ENCODE data around the gene CD82. TPM values are rescaled to one million over a fixed set of nuclear protein-coding genes. Genes with fewer than 3 reads are reported as not detected.

Gene CD82
- total and polyA plus RNA-seq, 9 donors, result 25.8 to 108 (median 69.6) TPM

DNA sequence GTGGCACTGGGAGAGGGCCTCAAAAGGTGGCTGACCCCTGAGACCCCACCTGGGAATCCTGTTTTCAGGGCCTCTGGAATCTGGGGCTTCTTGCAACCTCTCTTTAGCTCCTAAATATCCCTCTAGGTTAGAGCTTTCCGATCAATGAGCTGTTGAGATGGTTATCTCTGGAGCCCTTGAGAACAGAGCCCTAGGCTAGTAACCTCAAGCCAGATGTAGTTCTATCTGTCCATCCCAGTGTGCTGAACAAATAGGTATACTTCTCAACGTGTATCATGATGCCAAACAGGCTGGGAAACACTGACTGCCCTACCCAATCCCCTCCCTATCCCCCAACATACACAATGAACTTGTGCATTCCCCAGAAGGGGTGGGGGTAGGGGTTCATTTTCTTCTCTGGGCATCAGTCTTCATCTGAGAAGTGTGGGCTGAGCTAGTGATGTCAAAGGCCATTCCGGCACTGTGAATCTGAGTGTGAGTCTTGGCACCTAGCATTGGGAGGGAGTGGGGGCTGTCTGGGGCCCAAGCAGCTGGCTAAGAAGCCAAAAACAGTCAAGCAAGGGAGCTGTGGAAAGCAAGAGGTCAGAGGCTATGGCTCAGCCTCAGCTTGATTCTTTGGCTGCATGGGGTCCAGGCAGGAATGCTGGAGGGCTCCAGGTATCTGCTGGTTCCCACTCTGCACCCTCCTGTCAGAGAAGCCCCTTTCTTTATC is 17.3 kb downstream of the CD82 start:
- H3K9me3 ChIP-seq (replicated peaks; ENCODE audit: control insufficient read depth, low read depth, low read length), result peaks cover 9% of the 10 kb centered on the region
- H3K4me1 ChIP-seq (ENCODE audit: control insufficient read depth, insufficient read depth, low read length), result peaks cover 28% of the 10 kb centered on the region
- no peak overlapping the region for H3K27ac ChIP-seq (ENCODE audit: low read length)
- H3K27me3 ChIP-seq (ENCODE audit: control insufficient read depth, insufficient read depth, low read length), result peaks cover 2% of the 10 kb centered on the region
- peaks cover 23% of the 10 kb centered on the region for H3K36me3 ChIP-seq (ENCODE audit: control insufficient read depth, insufficient read depth, low read length)
- no peak for DNase-seq
- H3K4me3 ChIP-seq (ENCODE audit: low read length), result no peak overlapping the region
- 78% methylated on average over 1 of the region's 3 CpGs for WGBS (ENCODE audit: insufficient coverage)

- peaks cover 23% of the 10 kb centered on the region for H3K4me1 ChIP-seq (ENCODE audit: control insufficient read depth, insufficient read depth, low read length)
- H3K27me3 ChIP-seq (ENCODE audit: control insufficient read depth, insufficient read depth, low read length), result peaks cover 2% of the 10 kb centered on the region
- DNase-seq, result no peak
- peaks cover 9% of the 10 kb centered on the region for H3K9me3 ChIP-seq (replicated peaks; ENCODE audit: control insufficient read depth, low read depth, low read length)
- H3K4me3 ChIP-seq (ENCODE audit: low read length), result no peak overlapping the region
- no CpG with 5 or more reads among the region's 2 CpGs for WGBS (ENCODE audit: insufficient coverage)
- H3K27ac ChIP-seq (ENCODE audit: low read length), result no peak overlapping the region
- H3K36me3 ChIP-seq (ENCODE audit: control insufficient read depth, insufficient read depth, low read length), result peaks cover 26% of the 10 kb centered on the region
Observed at GRCh38 chr11:44583353-44583669, 17.8 kb downstream of the CD82 start.

DNA sequence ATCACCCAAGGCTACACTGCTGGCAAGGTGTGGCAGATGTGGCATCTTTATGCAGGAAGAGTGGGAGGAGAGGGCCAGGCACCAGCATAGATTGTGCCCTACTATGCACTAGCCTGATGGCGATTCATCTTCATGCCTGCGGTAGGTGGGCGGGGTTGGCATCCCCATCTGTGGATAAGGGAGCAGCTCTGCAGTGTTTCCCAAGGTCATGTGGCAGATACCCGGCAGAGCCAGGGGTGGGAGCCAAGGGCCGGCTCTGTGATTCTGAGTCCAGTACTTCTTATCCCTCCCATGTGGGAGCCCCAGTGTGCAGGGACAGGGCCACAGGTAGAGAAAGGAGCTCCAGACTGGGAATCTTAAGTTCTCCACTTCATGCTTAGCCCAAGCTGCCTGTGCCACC is 20.0 kb downstream of the CD82 start:
- Histone ChIP-seq H3K4me3 (ENCODE audit: low read length) (no peak overlapping the region), H3K4me1 (ENCODE audit: control insufficient read depth, insufficient read depth, low read length) (peaks cover 6% of the 10 kb centered on the region), H3K27ac (ENCODE audit: low read length) (no peak overlapping the region), H3K36me3 (ENCODE audit: control insufficient read depth, insufficient read depth, low read length) (peaks cover 30% of the 10 kb centered on the region), H3K9me3 (replicated peaks; ENCODE audit: control insufficient read depth, low read depth, low read length) (peaks cover 9% of the 10 kb centered on the region), H3K27me3 (ENCODE audit: control insufficient read depth, insufficient read depth, low read length) (peaks cover 2% of the 10 kb centered on the region)
- whole genome bisulfite sequencing (ENCODE audit: insufficient coverage), result 80% methylated on average over 3 of the region's 5 CpGs
- no peak for DNase-seq

GRCh38 chr11:44589301-44589700 is 23.8 kb downstream of the CD82 start:
- Histone ChIP-seq H3K27ac (ENCODE audit: low read length) (no peak overlapping the region), H3K4me3 (ENCODE audit: low read length) (no peak overlapping the region), H3K9me3 (replicated peaks; ENCODE audit: control insufficient read depth, low read depth, low read length) (no peaks in the 10 kb centered on the region), H3K4me1 (ENCODE audit: control insufficient read depth, insufficient read depth, low read length) (peaks cover 38% of the 10 kb centered on the region), H3K27me3 (ENCODE audit: control insufficient read depth, insufficient read depth, low read length) (no peaks in the 10 kb centered on the region), H3K36me3 (ENCODE audit: control insufficient read depth, insufficient read depth, low read length) (peaks cover 15% of the 10 kb centered on the region)
- 57% methylated on average over 3 of the region's 3 CpGs for WGBS (ENCODE audit: insufficient coverage)
- DNase-seq, result no peak

- DNase-seq, result no peak
- H3K27me3 ChIP-seq (ENCODE audit: control insufficient read depth, insufficient read depth, low read length), result no peaks in the 10 kb centered on the region
- no peak overlapping the region for H3K4me3 ChIP-seq (ENCODE audit: low read length)
- H3K27ac ChIP-seq (ENCODE audit: low read length), result no peak overlapping the region
- peaks cover 9% of the 10 kb centered on the region for H3K36me3 ChIP-seq (ENCODE audit: control insufficient read depth, insufficient read depth, low read length)
- WGBS (ENCODE audit: insufficient coverage), result 88% methylated on average over 3 of the region's 6 CpGs
- peaks cover 47% of the 10 kb centered on the region for H3K4me1 ChIP-seq (ENCODE audit: control insufficient read depth, insufficient read depth, low read length)
- no peaks in the 10 kb centered on the region for H3K9me3 ChIP-seq (replicated peaks; ENCODE audit: control insufficient read depth, low read depth, low read length)
Observed at GRCh38 chr11:44590769-44591168, 25.3 kb downstream of the CD82 start.

GRCh38 chr11:44591557-44591956 is 26.1 kb downstream of the CD82 start:
- peaks cover 9% of the 10 kb centered on the region for H3K36me3 ChIP-seq (ENCODE audit: control insufficient read depth, insufficient read depth, low read length)
- no peaks in the 10 kb centered on the region for H3K27me3 ChIP-seq (ENCODE audit: control insufficient read depth, insufficient read depth, low read length)
- H3K27ac ChIP-seq (ENCODE audit: low read length), result no peak overlapping the region
- WGBS (ENCODE audit: insufficient coverage), result no CpG with 5 or more reads among the region's 4 CpGs
- no peaks in the 10 kb centered on the region for H3K9me3 ChIP-seq (replicated peaks; ENCODE audit: control insufficient read depth, low read depth, low read length)
- DNase-seq, result no peak
- no peak overlapping the region for H3K4me3 ChIP-seq (ENCODE audit: low read length)
- H3K4me1 ChIP-seq (ENCODE audit: control insufficient read depth, insufficient read depth, low read length), result peaks cover 55% of the 10 kb centered on the region

DNA sequence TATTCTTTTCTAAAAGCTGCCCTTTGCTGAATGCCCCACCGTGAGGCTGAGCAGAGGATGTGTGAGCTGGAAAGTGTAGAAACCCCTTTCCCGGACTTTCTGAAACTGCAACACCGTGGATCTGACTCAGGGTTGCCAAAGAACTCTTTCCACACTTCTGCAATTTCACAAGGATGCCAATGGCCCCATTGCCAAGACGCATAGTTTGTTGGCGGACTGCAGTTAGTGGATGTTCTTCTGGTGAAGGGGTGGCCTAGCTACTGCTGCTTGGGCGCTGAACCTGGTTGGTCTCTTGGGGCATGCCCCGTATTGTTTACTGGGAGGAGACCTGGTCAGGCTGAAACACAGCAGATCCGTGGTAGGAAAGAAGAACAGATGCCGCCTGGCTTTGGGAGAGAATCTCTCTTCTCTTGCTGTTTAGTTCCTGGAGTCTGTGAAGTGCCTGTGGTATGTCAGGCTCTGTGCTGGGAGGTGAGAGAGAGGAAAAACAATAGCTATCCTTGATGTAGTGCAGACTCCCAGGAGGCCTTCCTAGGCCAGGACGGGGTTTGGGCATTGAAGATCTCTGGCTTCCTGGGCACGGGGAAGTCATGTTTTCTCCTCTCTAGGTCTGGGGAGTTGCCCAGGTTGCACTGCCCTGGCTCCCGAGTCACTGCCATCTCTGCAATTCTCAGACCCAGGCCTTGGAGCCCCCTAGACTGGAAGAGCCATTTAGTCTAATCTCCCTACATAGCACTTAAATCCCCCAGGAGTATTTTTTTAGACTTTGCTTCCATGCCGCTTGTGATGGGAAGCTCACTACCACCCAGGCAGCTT is 26.9 kb downstream of the CD82 start:
- WGBS (ENCODE audit: insufficient coverage), result 55% methylated on average over 11 of the region's 13 CpGs

GRCh38 chr11:44593251-44593650 is 27.8 kb downstream of the CD82 start:
- peak; percentile 88 for DNase-seq
- Histone ChIP-seq H3K9me3 (replicated peaks; ENCODE audit: control insufficient read depth, low read depth, low read length) (no peaks in the 10 kb centered on the region), H3K27me3 (ENCODE audit: control insufficient read depth, insufficient read depth, low read length) (no peaks in the 10 kb centered on the region), H3K4me1 (ENCODE audit: control insufficient read depth, insufficient read depth, low read length) (peaks cover 71% of the 10 kb centered on the region), H3K27ac (ENCODE audit: low read length) (peak overlapping the region; percentile 70), H3K4me3 (ENCODE audit: low read length) (no peak overlapping the region), H3K36me3 (ENCODE audit: control insufficient read depth, insufficient read depth, low read length) (peaks cover 4% of the 10 kb centered on the region)
- 30% methylated on average over 4 of the region's 8 CpGs for whole genome bisulfite sequencing (ENCODE audit: insufficient coverage)

More for the DNA sequence above, 26.9 kb downstream of the CD82 start:
- peak overlapping the region; percentile 70 for H3K27ac ChIP-seq (ENCODE audit: low read length)
- peak; percentile 63 for DNase-seq
- no peaks in the 10 kb centered on the region for H3K9me3 ChIP-seq (replicated peaks; ENCODE audit: control insufficient read depth, low read depth, low read length)
- no peak overlapping the region for H3K4me3 ChIP-seq (ENCODE audit: low read length)
- H3K36me3 ChIP-seq (ENCODE audit: control insufficient read depth, insufficient read depth, low read length), result peaks cover 9% of the 10 kb centered on the region
- H3K4me1 ChIP-seq (ENCODE audit: control insufficient read depth, insufficient read depth, low read length), result peaks cover 62% of the 10 kb centered on the region
- no peaks in the 10 kb centered on the region for H3K27me3 ChIP-seq (ENCODE audit: control insufficient read depth, insufficient read depth, low read length)

DNA sequence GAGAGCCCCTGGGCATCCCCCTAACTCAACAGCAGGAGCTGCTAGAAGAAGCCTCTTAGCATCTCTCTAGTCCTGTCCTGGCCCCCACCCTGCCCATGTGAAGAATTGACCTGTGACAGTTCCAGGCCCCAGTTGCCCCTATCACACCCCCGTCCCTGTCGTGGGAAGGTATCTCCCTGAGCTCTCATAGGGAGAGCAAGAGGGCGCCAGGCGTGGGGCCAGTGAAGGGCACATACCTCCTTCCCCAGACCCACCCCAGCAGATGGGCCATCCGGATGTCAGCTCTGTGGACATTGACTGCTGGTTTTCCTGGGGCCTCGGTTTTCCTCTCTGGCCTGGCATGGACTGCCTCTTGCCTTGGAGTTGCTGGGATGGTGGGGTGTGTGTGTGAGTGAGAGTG is 29.5 kb downstream of the CD82 start:
- DNase-seq, result no peak
- Histone ChIP-seq H3K4me3 (ENCODE audit: low read length) (no peak overlapping the region), H3K36me3 (ENCODE audit: control insufficient read depth, insufficient read depth, low read length) (peaks cover 3% of the 10 kb centered on the region), H3K9me3 (replicated peaks; ENCODE audit: control insufficient read depth, low read depth, low read length) (no peaks in the 10 kb centered on the region), H3K27ac (ENCODE audit: low read length) (no peak overlapping the region), H3K4me1 (ENCODE audit: control insufficient read depth, insufficient read depth, low read length) (peaks cover 87% of the 10 kb centered on the region), H3K27me3 (ENCODE audit: control insufficient read depth, insufficient read depth, low read length) (no peaks in the 10 kb centered on the region)
- WGBS (ENCODE audit: insufficient coverage), result 74% methylated on average over 2 of the region's 6 CpGs

GRCh38 chr11:44595964-44596381 is 30.5 kb downstream of the CD82 start:
- no peak overlapping the region for H3K4me3 ChIP-seq (ENCODE audit: low read length)
- DNase-seq, result peak; percentile 89
- H3K36me3 ChIP-seq (ENCODE audit: control insufficient read depth, insufficient read depth, low read length), result peaks cover 3% of the 10 kb centered on the region
- no peaks in the 10 kb centered on the region for H3K9me3 ChIP-seq (replicated peaks; ENCODE audit: control insufficient read depth, low read depth, low read length)
- peaks cover 92% of the 10 kb centered on the region for H3K4me1 ChIP-seq (ENCODE audit: control insufficient read depth, insufficient read depth, low read length)
- no peaks in the 10 kb centered on the region for H3K27me3 ChIP-seq (ENCODE audit: control insufficient read depth, insufficient read depth, low read length)
- peak overlapping the region; percentile 69 for H3K27ac ChIP-seq (ENCODE audit: low read length)
- 28% methylated on average over 10 of the region's 10 CpGs for WGBS (ENCODE audit: insufficient coverage)

Data from muscle of leg (tissue), 11 donors.